ENCODE data around the gene LZIC. TPM values are rescaled to one million over a fixed set of nuclear protein-coding genes. Genes with fewer than 3 reads are reported as not detected.

The LZIC gene
- total and polyA plus RNA-seq, 2 of the 13 experiments (the other 11 are each of a cell fraction or from before 2014, with no cell fraction given): 25.2 to 71.8 TPM

DNA sequence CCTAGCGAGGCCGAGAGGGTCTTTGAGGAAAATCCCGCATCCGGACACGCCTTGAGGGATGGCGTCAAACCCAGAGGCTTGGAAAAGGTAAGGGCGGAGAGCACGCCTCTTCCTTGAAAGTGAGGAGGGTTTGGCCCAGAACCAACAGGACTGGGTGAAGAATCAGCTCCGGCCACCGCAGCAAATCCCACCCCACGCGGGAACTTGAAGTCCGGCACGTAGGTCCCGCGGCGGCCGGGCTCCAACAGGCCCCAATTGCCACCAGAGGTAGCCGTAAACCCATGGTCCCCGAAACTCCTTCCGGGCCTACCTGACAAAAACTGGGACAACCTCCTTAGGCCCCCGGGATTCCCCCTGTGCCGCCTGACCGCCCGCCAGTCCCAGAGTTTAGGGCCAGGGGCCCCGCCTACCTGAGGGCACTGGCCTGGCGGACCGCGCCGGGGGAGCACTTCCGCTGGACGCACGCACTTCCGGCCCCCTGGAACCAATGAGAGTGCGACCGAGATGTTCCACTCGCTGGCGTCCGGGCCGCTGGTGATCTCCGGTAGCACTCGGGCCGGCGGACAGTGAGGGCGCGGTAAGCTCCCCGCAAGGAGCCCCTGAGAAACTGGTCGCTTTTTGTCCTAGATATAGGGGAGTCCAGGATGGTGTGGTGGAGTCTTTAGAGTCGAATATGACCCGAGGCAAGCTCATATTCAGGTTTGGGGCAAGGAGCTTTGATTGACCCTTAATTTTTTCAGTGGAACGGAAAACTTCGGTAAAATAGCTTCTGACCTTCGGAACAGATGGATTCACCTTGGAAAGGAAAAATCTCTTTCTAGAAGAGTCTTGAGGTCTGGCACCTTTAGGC, at the start of gene LZIC, which contains the start of gene NMNAT1 (continued):
- TF ChIP-seq, protein P1, sequence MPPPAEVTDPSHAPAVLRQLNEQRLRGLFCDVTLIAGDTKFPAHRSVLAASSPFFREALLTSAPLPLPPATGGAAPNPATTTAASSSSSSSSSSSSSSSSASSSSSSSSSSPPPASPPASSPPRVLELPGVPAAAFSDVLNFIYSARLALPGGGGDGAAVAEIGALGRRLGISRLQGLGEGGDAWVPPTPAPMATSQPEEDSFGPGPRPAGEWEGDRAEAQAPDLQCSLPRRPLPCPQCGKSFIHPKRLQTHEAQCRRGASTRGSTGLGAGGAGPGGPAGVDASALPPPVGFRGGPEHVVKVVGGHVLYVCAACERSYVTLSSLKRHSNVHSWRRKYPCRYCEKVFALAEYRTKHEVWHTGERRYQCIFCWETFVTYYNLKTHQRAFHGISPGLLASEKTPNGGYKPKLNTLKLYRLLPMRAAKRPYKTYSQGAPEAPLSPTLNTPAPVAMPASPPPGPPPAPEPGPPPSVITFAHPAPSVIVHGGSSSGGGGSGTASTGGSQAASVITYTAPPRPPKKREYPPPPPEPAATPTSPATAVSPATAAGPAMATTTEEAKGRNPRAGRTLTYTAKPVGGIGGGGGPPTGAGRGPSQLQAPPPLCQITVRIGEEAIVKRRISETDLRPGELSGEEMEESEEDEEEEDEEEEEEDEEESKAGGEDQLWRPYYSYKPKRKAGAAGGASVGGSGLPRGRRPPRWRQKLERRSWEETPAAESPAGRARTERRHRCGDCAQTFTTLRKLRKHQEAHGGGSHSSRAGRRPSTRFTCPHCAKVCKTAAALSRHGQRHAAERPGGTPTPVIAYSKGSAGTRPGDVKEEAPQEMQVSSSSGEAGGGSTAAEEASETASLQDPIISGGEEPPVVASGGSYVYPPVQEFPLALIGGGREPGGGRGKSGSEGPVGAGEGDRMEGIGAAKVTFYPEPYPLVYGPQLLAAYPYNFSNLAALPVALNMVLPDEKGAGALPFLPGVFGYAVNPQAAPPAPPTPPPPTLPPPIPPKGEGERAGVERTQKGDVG (CRISPR knock-in tag; IDR thresholded peaks at IDR 0.05; ENCODE audit: borderline replicate concordance): 0 out of 2 replicates have a peak, but pooled peaks have one; percentile 46

DNA sequence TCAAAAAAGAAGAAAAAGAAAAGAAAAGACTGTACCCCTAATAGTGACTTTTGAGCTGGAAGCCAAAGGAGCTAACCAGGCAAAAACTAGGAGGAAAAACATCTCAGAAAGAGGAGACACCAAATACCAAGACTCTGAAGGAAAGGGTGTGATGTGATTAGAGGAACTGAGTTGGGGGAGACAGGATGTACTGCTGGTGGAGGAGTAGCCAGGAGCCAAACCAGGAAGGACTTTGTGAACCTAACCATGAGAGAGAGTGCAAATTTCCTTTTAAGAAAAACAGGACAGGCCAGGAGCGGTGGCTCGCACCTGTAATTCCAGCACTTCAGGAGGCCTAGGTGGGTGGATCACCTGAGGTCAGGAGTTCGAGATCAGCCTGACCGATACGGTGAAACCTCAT, 49.7 kb upstream of the LZIC start:
- Histone ChIP-seq H2AFZ (ENCODE audit: low read length) (no peak overlapping the region), H4K20me1 (ENCODE audit: insufficient read depth, low read length) (no peaks in the 10 kb centered on the region), H3K9me3 (ENCODE audit: low read length) (no peaks in the 10 kb centered on the region), H3K4me2 (ENCODE audit: low read depth, low read length) (no peak overlapping the region), H3K4me3 (replicated peaks in 1 of 3; ENCODE audit: insufficient read depth in 1 of 3, low read depth in 2 of 3, low read length in 3 of 3) (no peak overlapping the region), H3K27ac (ENCODE audit: extremely low read length, insufficient read depth, low read length) (no peak overlapping the region), H3K4me1 (ENCODE audit: insufficient read depth, low read length) (peaks cover 7% of the 10 kb centered on the region), H3K79me2 (ENCODE audit: insufficient read depth, low read length) (no peaks in the 10 kb centered on the region), H3K27me3 (ENCODE audit: control insufficient read depth in 1 of 2, insufficient read depth in 2 of 2, low read length in 2 of 2) (peaks cover 3 to 14% of the 10 kb centered on the region in 2 experiments; a peak in 4 of 5 replicates), H3K36me3 (replicated peaks in 1 of 2; ENCODE audit: control insufficient read depth in 1 of 2, insufficient read depth in 2 of 2, low read length in 2 of 2) (no peaks in the 10 kb centered on the region), H3K9ac (ENCODE audit: insufficient read depth, low read depth, low read length) (no peak overlapping the region)
- no peak for DNase-seq (ENCODE audit: low spot score)
- ChIA-PET POLR2A (no interaction called here), CTCF (ENCODE audit: low intra/inter-chr PET ratio, low total read pairs) (no interaction called here)
- no peak for FAIRE-seq
- no TSS peak for BruUV-seq (replicated peaks)
- in situ Hi-C loops (cut with HindIII; ENCODE audit: extremely low pct_ligation_motif_present, low pct_unique_long_range_greater_than_20kb): no loop called here
- ATAC-seq: no peak
- WGBS (ENCODE audit: low lambda C conversion rate): 69% methylated on average over 5 of the region's 5 CpGs
- intact Hi-C loops (cut with micrococcal nuclease; ENCODE audit: unreplicated experiment): no loop called here
- TF ChIP-seq, protein P2, sequence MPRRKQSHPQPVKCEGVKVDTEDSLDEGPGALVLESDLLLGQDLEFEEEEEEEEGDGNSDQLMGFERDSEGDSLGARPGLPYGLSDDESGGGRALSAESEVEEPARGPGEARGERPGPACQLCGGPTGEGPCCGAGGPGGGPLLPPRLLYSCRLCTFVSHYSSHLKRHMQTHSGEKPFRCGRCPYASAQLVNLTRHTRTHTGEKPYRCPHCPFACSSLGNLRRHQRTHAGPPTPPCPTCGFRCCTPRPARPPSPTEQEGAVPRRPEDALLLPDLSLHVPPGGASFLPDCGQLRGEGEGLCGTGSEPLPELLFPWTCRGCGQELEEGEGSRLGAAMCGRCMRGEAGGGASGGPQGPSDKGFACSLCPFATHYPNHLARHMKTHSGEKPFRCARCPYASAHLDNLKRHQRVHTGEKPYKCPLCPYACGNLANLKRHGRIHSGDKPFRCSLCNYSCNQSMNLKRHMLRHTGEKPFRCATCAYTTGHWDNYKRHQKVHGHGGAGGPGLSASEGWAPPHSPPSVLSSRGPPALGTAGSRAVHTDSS (CRISPR knock-in tag; conservative IDR thresholded peaks at IDR 0.05): no peak
- TF ChIP-seq YEATS2 (CRISPR knock-in tag; IDR thresholded peaks at IDR 0.05; ENCODE audit: borderline replicate concordance) (no peak), YY1 (IDR thresholded peaks at IDR 0.05; ENCODE audit: insufficient read depth, insufficient replicate concordance, low read depth, low read length) (no peak), DNMT3B (CRISPR knock-in tag; conservative IDR thresholded peaks at IDR 0.05) (no peak)
- TF ChIP-seq, protein P3, sequence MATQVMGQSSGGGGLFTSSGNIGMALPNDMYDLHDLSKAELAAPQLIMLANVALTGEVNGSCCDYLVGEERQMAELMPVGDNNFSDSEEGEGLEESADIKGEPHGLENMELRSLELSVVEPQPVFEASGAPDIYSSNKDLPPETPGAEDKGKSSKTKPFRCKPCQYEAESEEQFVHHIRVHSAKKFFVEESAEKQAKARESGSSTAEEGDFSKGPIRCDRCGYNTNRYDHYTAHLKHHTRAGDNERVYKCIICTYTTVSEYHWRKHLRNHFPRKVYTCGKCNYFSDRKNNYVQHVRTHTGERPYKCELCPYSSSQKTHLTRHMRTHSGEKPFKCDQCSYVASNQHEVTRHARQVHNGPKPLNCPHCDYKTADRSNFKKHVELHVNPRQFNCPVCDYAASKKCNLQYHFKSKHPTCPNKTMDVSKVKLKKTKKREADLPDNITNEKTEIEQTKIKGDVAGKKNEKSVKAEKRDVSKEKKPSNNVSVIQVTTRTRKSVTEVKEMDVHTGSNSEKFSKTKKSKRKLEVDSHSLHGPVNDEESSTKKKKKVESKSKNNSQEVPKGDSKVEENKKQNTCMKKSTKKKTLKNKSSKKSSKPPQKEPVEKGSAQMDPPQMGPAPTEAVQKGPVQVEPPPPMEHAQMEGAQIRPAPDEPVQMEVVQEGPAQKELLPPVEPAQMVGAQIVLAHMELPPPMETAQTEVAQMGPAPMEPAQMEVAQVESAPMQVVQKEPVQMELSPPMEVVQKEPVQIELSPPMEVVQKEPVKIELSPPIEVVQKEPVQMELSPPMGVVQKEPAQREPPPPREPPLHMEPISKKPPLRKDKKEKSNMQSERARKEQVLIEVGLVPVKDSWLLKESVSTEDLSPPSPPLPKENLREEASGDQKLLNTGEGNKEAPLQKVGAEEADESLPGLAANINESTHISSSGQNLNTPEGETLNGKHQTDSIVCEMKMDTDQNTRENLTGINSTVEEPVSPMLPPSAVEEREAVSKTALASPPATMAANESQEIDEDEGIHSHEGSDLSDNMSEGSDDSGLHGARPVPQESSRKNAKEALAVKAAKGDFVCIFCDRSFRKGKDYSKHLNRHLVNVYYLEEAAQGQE (IDR thresholded peaks at IDR 0.05; ENCODE audit: borderline replicate concordance in 1 of 2, low read depth in 1 of 2, low read length in 2 of 2): no peak
